Measurements from ENCODE around the gene FGR. TPM values are rescaled to one million over a fixed set of nuclear protein-coding genes. Genes with fewer than 3 reads are reported as not detected.

Gene FGR
- total and polyA plus RNA-seq, 2 donors (not counting 1 experiment from before 2014, with no cell fraction given): 57.0 to 295 TPM

DNA sequence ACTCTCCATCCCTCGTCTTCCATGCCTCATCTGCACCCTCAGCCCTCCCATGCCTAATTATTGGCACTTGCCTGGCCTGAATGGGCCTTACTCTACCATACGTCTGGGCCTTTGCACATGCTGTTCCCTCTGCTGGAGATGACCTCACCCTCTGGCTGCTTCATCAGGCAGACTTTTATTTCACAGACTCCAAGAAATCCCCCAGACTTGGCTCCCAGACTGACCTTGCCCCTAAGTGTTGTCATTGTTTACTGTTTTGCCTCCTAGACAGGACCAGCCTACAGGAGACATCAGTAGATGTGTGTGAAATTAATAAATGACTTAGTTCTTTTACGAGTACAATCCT, 25.8 kb downstream of the FGR start:
- peaks cover 7% of the 10 kb centered on the region for H3K79me2 ChIP-seq (ENCODE audit: control insufficient read depth, insufficient read depth, low read length)
- intact Hi-C loops (cut with micrococcal nuclease): loop anchor here (1.0 to 10.0 kb wide), 4 partner anchors 17 to 116 kb away; partner anchors contain the start of gene FAM76A
- peak overlapping the region; percentile 62 to 76 for H3K27ac ChIP-seq (ENCODE audit: low read length in 2 of 2)
- no peaks in the 10 kb centered on the region for H4K20me1 ChIP-seq (ENCODE audit: control insufficient read depth, insufficient read depth, low read length, poor library complexity, severe bottlenecking)
- H3K4me3 ChIP-seq (ENCODE audit: control extremely low read depth in 1 of 5, extremely low read depth in 1 of 5, insufficient read depth in 1 of 5, low read depth in 2 of 5, low read length in 4 of 5): peak overlapping the region in 1 of 5 experiments; percentile 35
- peak overlapping the region; percentile 67 for H3K4me2 ChIP-seq (replicated peaks; ENCODE audit: low read depth, low read length, poor library complexity, severe bottlenecking)
- Mint-ChIP-seq H3K4me1 (peaks cover 28% of the 10 kb centered on the region), H3K4me3 (no peak overlapping the region), H3K27me3 (no peaks in the 10 kb centered on the region), H3K9me3 (ENCODE audit: insufficient read depth) (no peaks in the 10 kb centered on the region), H3K27ac (no peak overlapping the region)
- peaks cover 0 to 25% of the 10 kb centered on the region in 2 experiments for H3K36me3 ChIP-seq (replicated peaks in 1 of 2; ENCODE audit: control extremely low read depth in 1 of 2, control insufficient read depth in 1 of 2, extremely low read depth in 1 of 2, insufficient read depth in 2 of 2, low read length in 1 of 2)
- H3K9me3 ChIP-seq (ENCODE audit: control extremely low read depth in 1 of 3, control insufficient read depth in 2 of 3, insufficient read depth in 1 of 3, low read length in 2 of 3): no peaks in the 10 kb centered on the region
- 59% methylated on average over 2 of the region's 3 CpGs for WGBS (ENCODE audit: insufficient coverage)
- H3K9ac ChIP-seq (ENCODE audit: low read length): peak overlapping the region; percentile 35
- TF ChIP-seq, protein P1, sequence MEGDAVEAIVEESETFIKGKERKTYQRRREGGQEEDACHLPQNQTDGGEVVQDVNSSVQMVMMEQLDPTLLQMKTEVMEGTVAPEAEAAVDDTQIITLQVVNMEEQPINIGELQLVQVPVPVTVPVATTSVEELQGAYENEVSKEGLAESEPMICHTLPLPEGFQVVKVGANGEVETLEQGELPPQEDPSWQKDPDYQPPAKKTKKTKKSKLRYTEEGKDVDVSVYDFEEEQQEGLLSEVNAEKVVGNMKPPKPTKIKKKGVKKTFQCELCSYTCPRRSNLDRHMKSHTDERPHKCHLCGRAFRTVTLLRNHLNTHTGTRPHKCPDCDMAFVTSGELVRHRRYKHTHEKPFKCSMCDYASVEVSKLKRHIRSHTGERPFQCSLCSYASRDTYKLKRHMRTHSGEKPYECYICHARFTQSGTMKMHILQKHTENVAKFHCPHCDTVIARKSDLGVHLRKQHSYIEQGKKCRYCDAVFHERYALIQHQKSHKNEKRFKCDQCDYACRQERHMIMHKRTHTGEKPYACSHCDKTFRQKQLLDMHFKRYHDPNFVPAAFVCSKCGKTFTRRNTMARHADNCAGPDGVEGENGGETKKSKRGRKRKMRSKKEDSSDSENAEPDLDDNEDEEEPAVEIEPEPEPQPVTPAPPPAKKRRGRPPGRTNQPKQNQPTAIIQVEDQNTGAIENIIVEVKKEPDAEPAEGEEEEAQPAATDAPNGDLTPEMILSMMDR (IDR thresholded peaks at IDR 0.05): no peak
- no peak for TF ChIP-seq EZH2 (IDR thresholded peaks at IDR 0.05; ENCODE audit: borderline replicate concordance, insufficient read depth, low read depth, low read length, poor library complexity, severe bottlenecking)
- ChIA-PET CTCF (interaction anchor here (0.6 to 20.3 kb wide), 22 partner anchors 9 to 581 kb away, joined by 3 to 473 read pairs (median 8); partner anchors contain the start of genes FAM76A and IFI6), POLR2A (interaction anchor here (0.6 to 4.1 kb wide), 4 partner anchors 52 to 270 kb away, joined by 5 to 31 read pairs (median 12); no protein-coding TSS in a partner anchor)
- peaks cover 33 to 49% of the 10 kb centered on the region in 2 donors for H3K4me1 ChIP-seq (ENCODE audit: control insufficient read depth in 2 of 2, insufficient read depth in 2 of 2, low read length in 2 of 2)
- peak; percentile 11 for ATAC-seq (ENCODE audit: low read depth)
- no peak overlapping the region for H2AFZ ChIP-seq (ENCODE audit: insufficient read depth, low read depth, low read length, poor library complexity, severe bottlenecking)
- H3K27me3 ChIP-seq (replicated peaks in 1 of 4; ENCODE audit: control extremely low read depth in 1 of 4, control insufficient read depth in 3 of 4, insufficient read depth in 4 of 4, low read length in 3 of 4): no peaks in the 10 kb centered on the region
- DNase-seq: no peak

DNA sequence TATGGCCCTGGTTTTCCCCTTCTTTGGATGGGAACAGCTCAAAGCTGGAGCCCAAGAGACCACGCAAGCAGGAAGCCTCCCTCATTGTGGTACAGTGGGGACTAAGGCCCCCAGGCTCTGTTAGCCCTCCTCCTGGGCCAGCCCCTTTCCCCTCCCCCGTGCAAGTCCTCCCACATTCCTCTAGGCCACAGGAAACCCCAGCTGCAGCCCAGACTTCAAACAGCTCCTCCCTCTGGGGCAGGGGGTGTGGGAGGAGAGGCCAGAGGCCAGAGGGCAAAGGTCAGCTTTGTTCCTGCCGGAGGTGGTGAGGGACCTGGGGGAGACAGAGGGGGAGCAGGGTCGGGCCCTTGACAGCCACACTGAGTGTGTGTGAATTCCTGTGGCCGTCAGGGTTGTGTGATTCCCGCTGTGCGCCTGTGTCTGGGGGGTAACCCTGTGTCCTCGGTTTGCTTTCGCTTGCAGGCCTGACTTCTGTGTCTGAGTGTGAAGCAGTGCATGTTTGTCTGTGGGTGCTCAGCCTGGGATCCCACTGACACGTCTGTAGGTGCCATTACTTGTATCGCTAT, 27.7 kb downstream of the FGR start:
- H3K4me3 Mint-ChIP-seq: no peak overlapping the region
- H2AFZ ChIP-seq (ENCODE audit: insufficient read depth, low read depth, low read length, poor library complexity, severe bottlenecking): no peak overlapping the region
- H4K20me1 ChIP-seq (ENCODE audit: control insufficient read depth, insufficient read depth, low read length, poor library complexity, severe bottlenecking): peaks cover 5% of the 10 kb centered on the region
- peaks cover 0 to 10% of the 10 kb centered on the region in 2 experiments for H3K36me3 ChIP-seq (replicated peaks in 1 of 2; ENCODE audit: control extremely low read depth in 1 of 2, control insufficient read depth in 1 of 2, extremely low read depth in 1 of 2, insufficient read depth in 2 of 2, low read length in 1 of 2)
- no peaks in the 10 kb centered on the region for H3K27me3 ChIP-seq (replicated peaks in 1 of 4; ENCODE audit: control extremely low read depth in 1 of 4, control insufficient read depth in 3 of 4, insufficient read depth in 4 of 4, low read length in 3 of 4)
- no peaks in the 10 kb centered on the region for H3K27me3 Mint-ChIP-seq
- ATAC-seq (ENCODE audit: low read depth) (no peak), DNase-seq (no peak)
- no peaks in the 10 kb centered on the region for H3K9me3 ChIP-seq (ENCODE audit: control extremely low read depth in 1 of 3, control insufficient read depth in 2 of 3, insufficient read depth in 1 of 3, low read length in 2 of 3)
- peaks cover 22% of the 10 kb centered on the region for H3K79me2 ChIP-seq (ENCODE audit: control insufficient read depth, insufficient read depth, low read length)
- no peak overlapping the region for H3K27ac Mint-ChIP-seq
- no peak overlapping the region for H3K4me3 ChIP-seq (ENCODE audit: control extremely low read depth in 1 of 5, extremely low read depth in 1 of 5, insufficient read depth in 1 of 5, low read depth in 2 of 5, low read length in 4 of 5)
- H3K27ac ChIP-seq (ENCODE audit: low read length in 2 of 2): no peak overlapping the region
- peaks cover 33% of the 10 kb centered on the region for H3K4me1 Mint-ChIP-seq
- no peak overlapping the region for H3K9ac ChIP-seq (ENCODE audit: low read length)
- no peak overlapping the region for H3K4me2 ChIP-seq (replicated peaks; ENCODE audit: low read depth, low read length, poor library complexity, severe bottlenecking)
- TF ChIP-seq, protein P1 (IDR thresholded peaks at IDR 0.05): no peak
- TF ChIP-seq EZH2 (IDR thresholded peaks at IDR 0.05; ENCODE audit: borderline replicate concordance, insufficient read depth, low read depth, low read length, poor library complexity, severe bottlenecking): no peak
- intact Hi-C loops (cut with micrococcal nuclease): loop anchor here (10.0 kb wide), 1 partner anchor 117 kb away; the partner anchor contains the start of gene FAM76A
- POLR2A ChIA-PET: interaction anchor here (1.1 to 4.1 kb wide), 3 partner anchors 51 to 191 kb away, joined by 4 to 31 read pairs (median 5); no protein-coding TSS in a partner anchor
- H3K9me3 Mint-ChIP-seq (ENCODE audit: insufficient read depth): no peaks in the 10 kb centered on the region
- 81% methylated on average over 8 of the region's 11 CpGs for WGBS (ENCODE audit: insufficient coverage)
- CTCF ChIA-PET: interaction anchor here (0.7 to 20.3 kb wide), 51 partner anchors 9 to 563 kb away, joined by 3 to 473 read pairs (median 5); partner anchors contain the start of genes IFI6 and MAP3K6
- peaks cover 37 to 53% of the 10 kb centered on the region in 2 donors for H3K4me1 ChIP-seq (ENCODE audit: control insufficient read depth in 2 of 2, insufficient read depth in 2 of 2, low read length in 2 of 2)
